Keratinocyte (primary cell): ENCODE results near the gene CMC1. TPM values are rescaled to one million over a fixed set of nuclear protein-coding genes. Genes with fewer than 3 reads are reported as not detected.

Experiments used
- DNase-seq: peaks from one replicate; pipeline ENCODE4 v3.0.0-alpha.2; 2011; ENCODE audit warnings: low read depth, missing footprints, low spot score
- FAIRE-seq: peaks from 2 replicates; lab custom pipeline; 2011; peaks lifted over from hg19 to GRCh38; lab: Jason Lieb, UNC
- H2AFZ ChIP-seq: 2 replicates; pipeline ENCODE4 v1.6.0; 2012; ENCODE audit warnings: low read length, control low read depth, inconsistent platforms; ENCODE audit not compliant: control insufficient read depth
- H3K27ac ChIP-seq: 2 replicates; pipeline ENCODE4 v1.5.1; 2011; ENCODE audit warnings: low read length; ENCODE audit not compliant: control insufficient read depth, insufficient read depth
- H3K27me3 ChIP-seq: 3 replicates; pipeline ENCODE4 v1.6.0; 2011; ENCODE audit warnings: low read length; ENCODE audit not compliant: control insufficient read depth, insufficient read depth; ENCODE audit errors: extremely low read depth
- H3K36me3 ChIP-seq, 2 experiments: 2 replicates in 1 of 2; 3 replicates in 1 of 2; pipeline ENCODE4 v1.5.1; 2011; ENCODE audit warnings: low read length in 2 of 2, mild to moderate bottlenecking in 1 of 2; ENCODE audit not compliant: control insufficient read depth in 2 of 2, insufficient read depth in 2 of 2; ENCODE audit errors: extremely low read depth in 1 of 2
- H3K4me1 ChIP-seq: 3 replicates; pipeline ENCODE4 v1.5.1; 2011; ENCODE audit warnings: low read length; ENCODE audit not compliant: control insufficient read depth, insufficient read depth; ENCODE audit errors: extremely low read depth
- H3K4me2 ChIP-seq: 3 replicates; pipeline ENCODE4 v1.6.0; 2011; ENCODE audit warnings: low read depth, low read length; ENCODE audit not compliant: control insufficient read depth, insufficient read depth; ENCODE audit errors: extremely low read depth
- H3K4me3 ChIP-seq, 3 experiments: fragments of 200-600 bp in 1 of 3; sonication (generic) in 1 of 3; 2 replicates in 2 of 3; 3 replicates in 1 of 3; pipeline ENCODE4 v1.5.1; 2011 to 2016; ENCODE audit warnings: low read length in 3 of 3, mild to moderate bottlenecking in 3 of 3, control low read depth in 2 of 3, inconsistent platforms in 1 of 3, low read depth in 1 of 3, mixed read lengths in 1 of 3, mixed run types in 1 of 3, moderate library complexity in 1 of 3; ENCODE audit not compliant: control insufficient read depth in 2 of 3, insufficient read depth in 2 of 3; ENCODE audit errors: extremely low read depth in 1 of 3
- H3K79me2 ChIP-seq: 2 replicates; pipeline ENCODE4 v1.6.0; 2012; ENCODE audit warnings: low read length; ENCODE audit not compliant: control insufficient read depth, insufficient read depth
- H3K9ac ChIP-seq: 3 replicates; pipeline ENCODE4 v1.6.0; 2011; ENCODE audit warnings: low read length; ENCODE audit not compliant: control insufficient read depth, insufficient read depth; ENCODE audit errors: extremely low read depth
- H3K9me1 ChIP-seq: 3 replicates; pipeline ENCODE4 v1.6.0; 2011; ENCODE audit warnings: low read length; ENCODE audit not compliant: control insufficient read depth, insufficient read depth; ENCODE audit errors: extremely low read depth
- H3K9me3 ChIP-seq: 2 replicates; pipeline ENCODE4 v1.5.1; 2012; ENCODE audit warnings: low read depth, low read length; ENCODE audit not compliant: control insufficient read depth
- H4K20me1 ChIP-seq: 3 replicates; pipeline ENCODE4 v1.6.0; 2011; ENCODE audit warnings: low read length; ENCODE audit not compliant: control insufficient read depth, insufficient read depth; ENCODE audit errors: extremely low read depth
- EZH2 ChIP-seq: IDR thresholded peaks from one replicate; pipeline ENCODE4 v1.6.1; 2012; ENCODE audit warnings: inconsistent platforms, mild to moderate bottlenecking, low read length, moderate library complexity
- dilution Hi-C: fragments of 300-500 bp; cut with MboI; formaldehyde crosslinking; loops from one replicate; pipeline ENCODE4 v1.7.0; 2020; ENCODE audit warnings: low sequenced_read_pairs; ENCODE audit not compliant: extremely low pct_ligation_motif_present
- polyA plus RNA-seq, 5 experiments: library from polyadenylated mRNA; depleted of rRNA in 3 of 5; stranded (reverse) in 3 of 5; stranded (forward) in 1 of 5; unstranded in 1 of 5; fragments of >200 nt; gene quantifications; 1 replicate in 1 of 5; 2 replicates in 3 of 5; 3 replicates in 1 of 5; pipeline versions ENCODE4 v1.2.1 to v1.2.3, GENCODE V29; 2011 to 2012; ENCODE audit warnings: missing spikeins in 2 of 5, low read depth in 1 of 5, low replicate concordance in 1 of 5
- TF ChIP-seq, protein P1 (sequence below), 3 experiments: IDR thresholded peaks in 1 of 3; conservative IDR thresholded peaks in 1 of 3; optimal IDR thresholded peaks in 1 of 3; 2 replicates in 2 of 3; 3 replicates in 1 of 3; pipeline versions ENCODE3 to v1.5.1; 2011; ENCODE audit warnings: low read length in 3 of 3, mild to moderate bottlenecking in 3 of 3, moderate library complexity in 2 of 3, control low read depth in 1 of 3, inconsistent platforms in 1 of 3; ENCODE audit not compliant: insufficient read depth in 2 of 3; ENCODE audit errors: extremely low read depth in 1 of 3

Gene CMC1
- polyA plus RNA-seq, 1 donor (not counting 4 experiments of a cell fraction or from before 2014, with no cell fraction given), result 23.9 TPM

DNA sequence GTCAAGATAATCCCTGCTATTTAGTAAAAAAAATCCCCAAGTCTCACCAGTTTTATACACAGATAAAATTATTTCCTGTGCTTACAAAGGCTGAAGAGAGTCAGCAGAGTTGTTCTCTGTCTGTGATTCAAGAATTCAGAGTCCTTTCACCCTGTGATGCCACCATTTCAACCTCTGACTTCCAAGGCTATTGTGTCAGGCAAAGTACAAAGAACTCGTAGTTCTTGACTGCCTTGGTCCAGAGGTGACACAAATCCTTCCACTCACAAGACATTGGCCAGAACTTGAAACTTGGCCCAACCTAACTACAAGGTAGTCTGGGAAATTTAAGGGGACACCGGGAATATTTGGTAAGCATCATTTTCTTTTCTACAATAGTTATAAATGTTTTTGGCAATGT is 34.9 kb upstream of the CMC1 start:
- no peak overlapping the region for H3K9ac ChIP-seq
- H3K9me1 ChIP-seq, result no peaks in the 10 kb centered on the region
- H4K20me1 ChIP-seq, result no peaks in the 10 kb centered on the region
- FAIRE-seq (no peak), DNase-seq (no peak)
- H3K4me2 ChIP-seq, result no peak overlapping the region
- no peaks in the 10 kb centered on the region for H3K4me1 ChIP-seq
- H2AFZ ChIP-seq, result no peak overlapping the region
- TF ChIP-seq, protein P1, sequence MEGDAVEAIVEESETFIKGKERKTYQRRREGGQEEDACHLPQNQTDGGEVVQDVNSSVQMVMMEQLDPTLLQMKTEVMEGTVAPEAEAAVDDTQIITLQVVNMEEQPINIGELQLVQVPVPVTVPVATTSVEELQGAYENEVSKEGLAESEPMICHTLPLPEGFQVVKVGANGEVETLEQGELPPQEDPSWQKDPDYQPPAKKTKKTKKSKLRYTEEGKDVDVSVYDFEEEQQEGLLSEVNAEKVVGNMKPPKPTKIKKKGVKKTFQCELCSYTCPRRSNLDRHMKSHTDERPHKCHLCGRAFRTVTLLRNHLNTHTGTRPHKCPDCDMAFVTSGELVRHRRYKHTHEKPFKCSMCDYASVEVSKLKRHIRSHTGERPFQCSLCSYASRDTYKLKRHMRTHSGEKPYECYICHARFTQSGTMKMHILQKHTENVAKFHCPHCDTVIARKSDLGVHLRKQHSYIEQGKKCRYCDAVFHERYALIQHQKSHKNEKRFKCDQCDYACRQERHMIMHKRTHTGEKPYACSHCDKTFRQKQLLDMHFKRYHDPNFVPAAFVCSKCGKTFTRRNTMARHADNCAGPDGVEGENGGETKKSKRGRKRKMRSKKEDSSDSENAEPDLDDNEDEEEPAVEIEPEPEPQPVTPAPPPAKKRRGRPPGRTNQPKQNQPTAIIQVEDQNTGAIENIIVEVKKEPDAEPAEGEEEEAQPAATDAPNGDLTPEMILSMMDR (optimal IDR thresholded peaks at IDR 0.05 in 1 of 3, IDR thresholded peaks at IDR 0.05 in 1 of 3, conservative IDR thresholded peaks at IDR 0.05 in 1 of 3; ENCODE audit: extremely low read depth in 1 of 3, insufficient read depth in 2 of 3, low read length in 3 of 3), result no peak
- no peak for TF ChIP-seq EZH2
- no peaks in the 10 kb centered on the region for H3K9me3 ChIP-seq
- H3K36me3 ChIP-seq, result no peaks in the 10 kb centered on the region
- H3K27me3 ChIP-seq, result no peaks in the 10 kb centered on the region
- H3K27ac ChIP-seq, result no peak overlapping the region
- H3K79me2 ChIP-seq, result no peaks in the 10 kb centered on the region
- no peak overlapping the region for H3K4me3 ChIP-seq
- dilution Hi-C loops, result no loop called here

DNA sequence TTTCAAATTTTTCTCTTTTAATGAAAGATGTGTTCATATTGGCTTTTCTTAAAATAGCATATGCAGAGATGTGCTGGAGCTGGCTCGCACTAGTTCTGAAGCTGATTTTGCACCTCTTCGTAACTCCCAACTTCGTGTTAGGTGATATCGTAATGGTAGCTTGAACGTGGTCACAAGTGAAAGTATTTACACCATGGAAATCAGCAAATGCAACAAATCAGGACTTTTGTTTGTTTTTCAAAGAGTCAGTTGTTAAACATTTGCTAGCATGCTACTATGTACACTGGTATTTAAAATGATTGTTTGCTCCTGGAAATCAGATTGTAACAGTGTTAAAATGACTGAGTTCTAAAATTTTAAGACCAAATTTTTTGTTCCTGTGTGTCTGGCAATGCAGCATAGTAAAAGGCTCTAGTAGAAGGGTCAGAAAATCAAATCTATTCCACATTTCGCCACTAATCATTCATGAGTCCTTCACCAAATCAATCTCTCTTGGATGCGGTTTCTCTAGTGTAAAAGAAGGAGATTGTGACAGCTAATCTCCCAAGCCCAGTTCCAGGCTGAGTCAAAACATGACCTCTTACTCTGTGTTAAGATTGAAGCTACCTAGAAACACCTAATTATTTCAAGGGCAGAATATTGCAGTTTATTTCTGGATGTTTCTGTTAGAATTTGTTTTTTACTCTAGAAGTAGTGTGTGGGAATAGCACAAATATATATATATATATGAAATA is 34.3 kb upstream of the CMC1 start:
- Histone ChIP-seq H3K4me3 (no peak overlapping the region), H3K9me3 (no peaks in the 10 kb centered on the region), H3K36me3 (no peaks in the 10 kb centered on the region), H3K27me3 (no peaks in the 10 kb centered on the region), H3K4me2 (no peak overlapping the region), H3K9ac (no peak overlapping the region), H4K20me1 (no peaks in the 10 kb centered on the region), H3K9me1 (no peaks in the 10 kb centered on the region), H2AFZ (no peak overlapping the region), H3K79me2 (no peaks in the 10 kb centered on the region), H3K27ac (no peak overlapping the region), H3K4me1 (no peaks in the 10 kb centered on the region)
- FAIRE-seq (no peak), DNase-seq (no peak)
- TF ChIP-seq, protein P1 (optimal IDR thresholded peaks at IDR 0.05 in 1 of 3, IDR thresholded peaks at IDR 0.05 in 1 of 3, conservative IDR thresholded peaks at IDR 0.05 in 1 of 3; ENCODE audit: extremely low read depth in 1 of 3, insufficient read depth in 2 of 3, low read length in 3 of 3), result no peak
- TF ChIP-seq EZH2, result no peak
- dilution Hi-C loops, result no loop called here
